GM18951 (cell line): ENCODE data around the gene HSP90B1.

Experiments
- POLR2A ChIP-seq: IDR thresholded peaks from 4 replicates; pipeline ENCODE4 v1.6.1; 2011; ENCODE audit warnings: mild to moderate bottlenecking; ENCODE audit not compliant: insufficient read length, insufficient read depth; ENCODE audit errors: extremely low read depth
- in situ Hi-C: fragments of 300-500 bp; cut with MboI; formaldehyde crosslinking; loops from one replicate; pipeline ENCODE4 v1.12.0; 2022; ENCODE audit warnings: low sequenced_read_pairs, mixed read lengths, inconsistent platforms; ENCODE audit not compliant: unreplicated experiment

Gene HSP90B1

GRCh38 chr12:103975368-103975767, 45.2 kb downstream of the HSP90B1 start:
- TF ChIP-seq POLR2A = no peak
- in situ Hi-C loops = no loop called here

GRCh38 chr12:103978384-103978982, 48.3 kb downstream of the HSP90B1 start:
- TF ChIP-seq POLR2A = no peak
- in situ Hi-C loops = no loop called here

- TF ChIP-seq POLR2A = no peak
- in situ Hi-C loops = no loop called here
These were observed 56.6 kb downstream of the HSP90B1 start for GRCh38 chr12:103986829-103987228.

GRCh38 chr12:103994235-103994634, 64.0 kb downstream of the HSP90B1 start:
- TF ChIP-seq POLR2A = no peak
- in situ Hi-C loops = no loop called here

- in situ Hi-C loops = no loop called here
- no peak for TF ChIP-seq POLR2A
These were observed 66.4 kb downstream of the HSP90B1 start for GRCh38 chr12:103996595-103996994.

- TF ChIP-seq POLR2A = no peak
- in situ Hi-C loops = no loop called here
These were observed 67.2 kb downstream of the HSP90B1 start for GRCh38 chr12:103997286-103997900.
